ENCODE measurements around the gene DNAH17. TPM values are rescaled to one million over a fixed set of nuclear protein-coding genes. Genes with fewer than 3 reads are reported as not detected.

DNAH17 gene, protein sequence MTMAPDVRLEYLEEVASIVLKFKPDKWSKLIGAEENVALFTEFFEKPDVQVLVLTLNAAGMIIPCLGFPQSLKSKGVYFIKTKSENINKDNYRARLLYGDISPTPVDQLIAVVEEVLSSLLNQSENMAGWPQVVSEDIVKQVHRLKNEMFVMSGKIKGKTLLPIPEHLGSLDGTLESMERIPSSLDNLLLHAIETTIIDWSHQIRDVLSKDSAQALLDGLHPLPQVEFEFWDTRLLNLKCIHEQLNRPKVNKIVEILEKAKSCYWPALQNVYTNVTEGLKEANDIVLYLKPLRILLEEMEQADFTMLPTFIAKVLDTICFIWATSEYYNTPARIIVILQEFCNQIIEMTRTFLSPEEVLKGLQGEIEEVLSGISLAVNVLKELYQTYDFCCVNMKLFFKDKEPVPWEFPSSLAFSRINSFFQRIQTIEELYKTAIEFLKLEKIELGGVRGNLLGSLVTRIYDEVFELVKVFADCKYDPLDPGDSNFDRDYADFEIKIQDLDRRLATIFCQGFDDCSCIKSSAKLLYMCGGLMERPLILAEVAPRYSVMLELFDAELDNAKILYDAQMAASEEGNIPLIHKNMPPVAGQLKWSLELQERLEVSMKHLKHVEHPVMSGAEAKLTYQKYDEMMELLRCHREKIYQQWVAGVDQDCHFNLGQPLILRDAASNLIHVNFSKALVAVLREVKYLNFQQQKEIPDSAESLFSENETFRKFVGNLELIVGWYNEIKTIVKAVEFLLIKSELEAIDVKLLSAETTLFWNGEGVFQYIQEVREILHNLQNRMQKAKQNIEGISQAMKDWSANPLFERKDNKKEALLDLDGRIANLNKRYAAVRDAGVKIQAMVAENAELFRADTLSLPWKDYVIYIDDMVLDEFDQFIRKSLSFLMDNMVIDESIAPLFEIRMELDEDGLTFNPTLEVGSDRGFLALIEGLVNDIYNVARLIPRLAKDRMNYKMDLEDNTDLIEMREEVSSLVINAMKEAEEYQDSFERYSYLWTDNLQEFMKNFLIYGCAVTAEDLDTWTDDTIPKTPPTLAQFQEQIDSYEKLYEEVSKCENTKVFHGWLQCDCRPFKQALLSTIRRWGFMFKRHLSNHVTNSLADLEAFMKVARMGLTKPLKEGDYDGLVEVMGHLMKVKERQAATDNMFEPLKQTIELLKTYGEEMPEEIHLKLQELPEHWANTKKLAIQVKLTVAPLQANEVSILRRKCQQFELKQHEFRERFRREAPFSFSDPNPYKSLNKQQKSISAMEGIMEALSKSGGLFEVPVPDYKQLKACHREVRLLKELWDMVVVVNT (N-terminal part only)
- total RNA-seq: under 1 TPM; 0.03 to 0.44 TPM

DNA sequence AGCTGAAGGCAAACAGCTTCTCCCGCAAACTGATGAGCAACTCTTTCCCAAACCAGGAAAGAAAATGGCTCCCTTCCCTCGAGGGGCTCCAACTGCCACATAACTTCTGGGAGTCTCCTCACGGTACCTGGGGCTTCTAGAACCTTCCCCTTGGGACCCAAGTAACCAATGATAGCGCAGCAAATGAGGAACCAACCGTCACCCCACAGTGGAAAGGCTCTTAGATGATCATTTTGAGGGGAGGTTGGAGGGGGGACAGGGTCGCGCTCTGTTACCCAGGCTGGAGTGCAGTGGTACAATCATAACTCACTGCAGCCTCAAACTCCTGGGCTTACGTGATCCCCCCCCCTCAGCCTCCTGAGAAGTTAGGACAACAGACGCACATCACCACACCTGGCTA is at the start of gene DNAH17:
Gene DNAH17 (minus strand): TSS at position 101 of the 400 bp plus-strand sequence. CDS start 2,339 bp downstream, outside the sequence.
- ATAC-seq (ENCODE audit: low read depth) (no peak), DNase-seq (no peak)
- POLR2A ChIA-PET: no interaction called here
- H3K4me1 Mint-ChIP-seq: peaks cover 1% of the 10 kb centered on the region
- H3K36me3 Mint-ChIP-seq: no peaks in the 10 kb centered on the region
- H3K27me3 Mint-ChIP-seq: peaks cover 2% of the 10 kb centered on the region
- no peak within 1 kb of the TSS for H3K4me3 Mint-ChIP-seq
- H3K27ac Mint-ChIP-seq: no peak within 1 kb of the TSS
- no peaks in the 10 kb centered on the region for H3K9me3 Mint-ChIP-seq

DNA sequence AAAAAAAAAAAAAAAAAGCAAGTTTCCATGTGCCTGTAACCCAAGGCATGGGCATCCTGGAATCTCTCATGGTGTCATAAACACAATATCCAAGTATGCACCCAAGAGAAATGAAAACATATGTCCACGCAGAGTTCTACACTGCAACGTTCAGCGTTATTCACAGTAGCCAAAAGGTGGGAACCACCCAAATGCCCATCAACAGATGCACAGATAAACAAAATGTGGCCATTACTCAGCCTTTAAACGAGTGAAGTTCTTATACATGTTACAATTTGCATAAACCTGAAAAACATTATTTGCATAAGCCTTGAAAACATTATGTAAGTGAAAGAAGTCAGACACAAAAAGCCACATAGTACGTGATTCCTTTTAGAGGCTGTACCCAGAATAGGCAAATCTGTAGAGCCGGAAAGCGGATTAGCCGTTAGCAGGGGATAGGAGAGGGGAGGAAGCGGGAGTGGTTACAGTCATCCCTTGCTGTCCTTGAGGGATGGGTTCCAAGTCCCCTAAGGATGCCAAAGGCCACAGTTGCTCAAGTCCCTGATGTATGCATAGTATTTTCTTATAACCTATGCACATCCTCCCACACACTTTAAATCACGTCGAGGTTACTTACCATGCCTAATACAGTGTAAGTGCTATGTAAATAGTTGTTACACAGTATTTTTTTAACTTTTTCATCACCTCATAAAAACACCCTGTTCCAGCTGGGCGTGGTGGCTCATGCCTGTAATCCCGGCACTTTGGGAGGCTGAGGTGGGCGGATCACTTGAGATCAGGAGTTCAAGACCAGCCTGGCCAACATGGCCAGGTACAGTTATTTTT is 47.3 kb upstream of the DNAH17 start:
- POLR2A ChIA-PET: no interaction called here

DNA sequence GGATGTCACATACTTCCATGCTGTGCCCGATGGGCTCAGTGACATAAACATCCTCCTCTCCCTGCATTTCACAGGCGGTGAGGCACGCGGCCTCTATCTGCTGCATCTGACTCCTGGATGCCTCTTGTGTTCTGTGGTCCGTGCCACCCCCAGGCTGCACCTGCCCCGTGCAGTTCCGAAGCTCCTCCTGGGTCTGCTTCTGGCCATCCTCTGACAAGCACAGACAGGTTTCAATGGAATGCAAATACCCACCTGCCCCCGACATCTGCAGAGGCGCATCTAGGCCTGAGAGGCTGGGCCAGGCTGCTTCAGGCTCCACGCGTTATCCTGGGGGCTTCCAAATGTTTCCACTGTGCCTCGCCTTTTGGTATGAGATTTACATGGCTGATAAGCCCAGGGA is 46.3 kb upstream of the DNAH17 start:
- DNase-seq: no peak
- Mint-ChIP-seq H3K4me1 (no peaks in the 10 kb centered on the region), H3K4me3 (no peak overlapping the region), H3K36me3 (no peaks in the 10 kb centered on the region), H3K9me3 (no peaks in the 10 kb centered on the region), H3K27me3 (no peaks in the 10 kb centered on the region), H3K27ac (no peak overlapping the region)
- POLR2A ChIA-PET: no interaction called here
- no peak for ATAC-seq (ENCODE audit: low read depth)

More for the DNA sequence above, 47.3 kb upstream of the DNAH17 start:
- ATAC-seq (ENCODE audit: low read depth): no peak
- Mint-ChIP-seq H3K9me3 (no peaks in the 10 kb centered on the region), H3K27me3 (no peaks in the 10 kb centered on the region), H3K4me1 (no peaks in the 10 kb centered on the region), H3K4me3 (no peak overlapping the region), H3K36me3 (no peaks in the 10 kb centered on the region), H3K27ac (no peak overlapping the region)
- no peak for DNase-seq

DNA sequence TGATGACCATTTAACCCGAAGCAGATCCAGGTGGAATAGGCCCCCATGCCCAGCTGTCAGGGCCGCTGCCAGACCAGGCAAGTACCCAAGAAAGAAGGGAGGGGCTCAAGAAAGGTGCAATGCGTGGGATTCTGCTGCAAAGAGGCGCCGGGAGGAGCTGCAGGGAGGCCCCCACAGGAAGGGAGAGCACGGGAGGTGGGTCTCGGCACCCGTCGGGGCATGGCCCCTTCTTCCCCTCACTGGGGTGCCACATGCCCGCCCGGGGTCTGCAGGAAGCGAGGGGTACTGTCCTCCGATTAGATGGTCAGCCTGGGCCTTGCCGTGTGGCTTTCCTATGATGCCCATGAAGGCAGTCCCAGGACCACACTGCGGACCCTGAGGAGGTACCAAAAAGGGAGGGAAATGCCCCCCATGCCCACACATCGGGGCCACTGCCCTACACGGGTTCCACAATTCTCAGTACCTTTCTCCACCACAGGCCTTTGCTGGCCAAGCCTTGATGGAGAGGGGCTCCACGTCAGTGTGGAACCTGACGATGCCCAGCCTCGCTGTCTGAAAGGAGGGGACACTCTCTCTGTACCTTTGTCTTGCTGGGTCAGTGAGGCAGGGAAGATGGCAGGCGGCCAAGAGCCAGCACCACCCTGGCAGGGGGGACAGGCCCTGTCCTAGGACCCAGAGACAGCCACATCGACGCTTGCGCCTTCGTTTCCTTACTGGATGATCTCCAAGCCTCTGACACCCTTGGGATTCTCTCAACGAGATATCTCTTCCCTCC is 45.5 kb upstream of the DNAH17 start:
- Mint-ChIP-seq H3K4me1 (no peaks in the 10 kb centered on the region), H3K4me3 (no peak overlapping the region), H3K27ac (no peak overlapping the region), H3K9me3 (no peaks in the 10 kb centered on the region), H3K27me3 (no peaks in the 10 kb centered on the region), H3K36me3 (no peaks in the 10 kb centered on the region)
- DNase-seq (no peak), ATAC-seq (ENCODE audit: low read depth) (no peak)
- POLR2A ChIA-PET: no interaction called here

DNA sequence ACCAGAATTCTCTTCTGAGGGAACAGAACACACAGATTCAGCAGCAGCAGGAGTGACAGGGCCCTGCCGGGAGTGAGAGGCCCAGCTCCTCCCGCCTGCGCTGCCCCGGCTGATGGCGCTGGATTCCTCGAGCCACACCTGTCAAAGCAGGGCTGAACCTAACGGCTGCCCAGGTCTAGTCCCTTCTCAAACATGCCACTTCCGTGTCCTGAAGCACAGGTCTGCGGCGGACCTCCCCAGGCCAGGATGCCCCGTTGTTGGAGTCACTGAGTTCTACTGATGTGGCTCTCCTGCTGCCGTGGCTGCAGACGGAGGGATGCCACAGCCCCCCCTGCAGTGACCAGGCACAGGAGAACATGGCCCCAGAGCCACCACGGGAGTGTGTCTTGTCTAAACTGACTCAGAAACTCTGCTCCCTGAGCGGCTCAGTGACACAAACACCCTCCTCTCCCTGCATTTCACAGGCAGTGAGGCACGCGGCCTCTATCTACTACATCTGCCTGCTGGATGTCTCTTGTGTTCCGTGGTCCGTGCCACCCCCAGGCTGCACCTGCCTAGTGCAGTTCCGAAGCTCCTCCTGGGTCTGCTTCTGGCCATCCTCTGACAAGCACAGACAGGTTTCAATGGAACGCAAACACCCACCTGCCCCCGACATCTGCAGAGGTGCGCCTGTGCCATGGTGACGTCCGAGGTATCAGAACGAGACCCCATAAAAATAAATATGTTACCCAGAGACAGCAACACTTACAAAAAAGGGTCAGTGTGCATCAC is 44.7 kb upstream of the DNAH17 start:
- DNase-seq: no peak
- no peak overlapping the region for H3K4me3 Mint-ChIP-seq
- H3K27ac Mint-ChIP-seq: no peak overlapping the region
- ATAC-seq (ENCODE audit: low read depth): no peak
- POLR2A ChIA-PET: no interaction called here
- no peaks in the 10 kb centered on the region for H3K4me1 Mint-ChIP-seq
- no peaks in the 10 kb centered on the region for H3K36me3 Mint-ChIP-seq
- no peaks in the 10 kb centered on the region for H3K27me3 Mint-ChIP-seq
- no peaks in the 10 kb centered on the region for H3K9me3 Mint-ChIP-seq

DNA sequence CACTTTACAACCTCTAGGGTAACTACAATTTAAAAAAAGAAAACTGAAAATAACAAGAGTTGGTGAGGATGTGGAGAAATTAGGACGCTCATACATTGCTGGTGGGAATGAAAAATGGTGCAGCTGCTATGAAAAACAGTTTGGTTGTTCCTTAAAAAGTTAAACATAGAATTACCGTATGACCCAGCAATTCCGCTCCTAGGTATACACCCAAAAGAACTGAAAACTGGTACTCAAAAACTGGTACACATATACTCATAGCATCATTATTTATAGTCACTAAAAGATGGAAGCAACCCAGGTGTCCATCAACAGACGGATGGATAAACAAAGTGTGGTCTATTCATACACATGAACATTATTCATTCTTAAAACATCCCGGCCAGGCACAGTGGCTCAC is 42.9 kb upstream of the DNAH17 start:
- Mint-ChIP-seq H3K27me3 (no peaks in the 10 kb centered on the region), H3K9me3 (no peaks in the 10 kb centered on the region), H3K27ac (no peak overlapping the region), H3K4me1 (no peaks in the 10 kb centered on the region), H3K36me3 (no peaks in the 10 kb centered on the region), H3K4me3 (no peak overlapping the region)
- DNase-seq: no peak
- no peak for ATAC-seq (ENCODE audit: low read depth)
- POLR2A ChIA-PET: no interaction called here

DNA sequence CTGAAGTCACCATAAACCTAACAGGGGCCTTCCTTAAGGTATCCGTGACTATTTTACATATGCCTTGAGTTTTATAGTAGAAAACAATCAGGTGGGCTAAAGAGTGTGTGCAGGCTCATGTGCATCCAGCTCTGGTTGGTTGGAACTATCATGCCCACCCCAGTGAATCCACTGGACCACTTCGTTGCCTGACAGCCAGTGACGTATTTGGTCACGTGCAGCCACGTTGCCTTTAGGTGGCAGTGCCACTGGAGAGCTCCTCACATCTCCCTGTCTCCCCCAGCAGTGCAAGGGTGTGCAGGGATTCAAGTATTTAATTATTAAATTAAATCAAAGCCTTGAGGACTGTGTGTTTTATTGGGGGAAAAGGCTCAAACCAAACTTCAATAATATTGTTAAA is 42.1 kb upstream of the DNAH17 start:
- no peaks in the 10 kb centered on the region for H3K4me1 Mint-ChIP-seq

DNA sequence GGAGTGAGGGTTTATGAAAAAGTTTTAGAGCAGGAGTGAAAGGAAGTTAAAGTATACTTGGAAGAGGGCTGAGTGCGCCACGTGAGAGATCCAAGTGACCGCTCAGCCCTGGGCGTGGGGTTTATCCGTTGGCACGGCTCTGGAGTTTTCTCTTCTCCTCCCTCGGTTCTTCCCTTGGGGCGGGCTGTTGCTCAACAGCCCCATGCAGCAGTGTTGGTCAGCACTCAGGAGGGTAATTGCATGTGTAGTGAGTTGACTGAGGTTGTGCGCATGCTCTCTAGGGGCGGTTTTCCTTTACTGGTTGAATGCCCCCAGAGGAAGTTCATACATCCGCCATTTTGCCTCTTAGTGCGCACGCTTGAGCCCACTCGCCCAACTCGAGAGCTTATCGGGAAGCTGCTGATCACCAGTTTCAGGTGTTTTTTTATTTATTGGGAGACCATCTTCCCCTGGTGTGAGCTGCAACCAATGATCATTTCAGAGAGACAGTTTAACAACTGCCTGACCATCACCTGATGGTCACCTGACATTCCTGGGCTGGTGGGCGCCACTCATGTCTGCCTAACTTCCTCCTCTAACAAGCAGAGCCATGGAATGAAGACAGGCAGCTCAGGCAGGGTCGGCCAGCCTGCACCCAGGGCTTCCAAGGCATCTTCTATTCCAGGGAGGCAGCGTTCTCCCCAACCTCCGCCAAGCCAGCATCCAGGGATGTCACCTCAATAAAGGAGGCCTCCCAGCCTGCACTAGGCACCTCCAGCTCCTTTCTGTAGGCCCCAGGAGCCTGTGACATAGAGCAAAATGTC is 41.3 kb upstream of the DNAH17 start:
- Mint-ChIP-seq H3K9me3 (no peaks in the 10 kb centered on the region), H3K36me3 (no peaks in the 10 kb centered on the region), H3K4me1 (no peaks in the 10 kb centered on the region), H3K27ac (no peak overlapping the region), H3K4me3 (no peak overlapping the region), H3K27me3 (no peaks in the 10 kb centered on the region)
- DNase-seq (no peak), ATAC-seq (ENCODE audit: low read depth) (no peak)
- POLR2A ChIA-PET: no interaction called here

More for the DNA sequence above, 42.1 kb upstream of the DNAH17 start:
- POLR2A ChIA-PET: no interaction called here
- no peaks in the 10 kb centered on the region for H3K9me3 Mint-ChIP-seq
- H3K27ac Mint-ChIP-seq: no peak overlapping the region
- ATAC-seq (ENCODE audit: low read depth) (no peak), DNase-seq (no peak)
- no peak overlapping the region for H3K4me3 Mint-ChIP-seq
- no peaks in the 10 kb centered on the region for H3K36me3 Mint-ChIP-seq
- H3K27me3 Mint-ChIP-seq: no peaks in the 10 kb centered on the region

DNA sequence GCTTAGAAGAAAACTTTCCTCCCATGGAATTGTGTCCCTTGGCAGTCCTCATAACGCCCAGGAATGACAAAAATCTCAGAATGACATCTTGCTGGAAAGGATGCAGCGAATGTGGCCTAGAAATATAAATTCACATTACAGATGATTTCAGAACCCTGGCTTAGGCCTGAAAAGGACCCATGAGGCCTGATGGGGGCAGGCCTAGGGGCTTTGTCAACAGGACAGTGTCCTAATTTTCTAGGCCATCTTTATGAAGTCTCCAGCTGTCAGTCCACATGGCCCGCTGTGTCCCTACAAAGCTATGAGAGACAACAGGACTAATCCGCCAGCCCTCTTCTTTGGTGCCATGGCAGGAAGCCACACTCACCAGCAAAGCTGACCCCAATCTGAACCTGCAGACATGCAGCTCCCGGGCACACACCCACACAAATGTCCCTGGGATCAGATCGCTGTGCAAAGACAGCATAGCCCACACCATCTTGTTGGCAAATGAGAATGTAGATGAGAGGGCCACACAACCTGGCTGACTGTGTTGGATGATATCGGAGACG is 40.4 kb upstream of the DNAH17 start:
- Mint-ChIP-seq H3K9me3 (no peaks in the 10 kb centered on the region), H3K36me3 (no peaks in the 10 kb centered on the region), H3K4me1 (no peaks in the 10 kb centered on the region), H3K4me3 (no peak overlapping the region), H3K27ac (no peak overlapping the region), H3K27me3 (no peaks in the 10 kb centered on the region)
- DNase-seq: no peak
- POLR2A ChIA-PET: no interaction called here
- ATAC-seq (ENCODE audit: low read depth): no peak

DNA sequence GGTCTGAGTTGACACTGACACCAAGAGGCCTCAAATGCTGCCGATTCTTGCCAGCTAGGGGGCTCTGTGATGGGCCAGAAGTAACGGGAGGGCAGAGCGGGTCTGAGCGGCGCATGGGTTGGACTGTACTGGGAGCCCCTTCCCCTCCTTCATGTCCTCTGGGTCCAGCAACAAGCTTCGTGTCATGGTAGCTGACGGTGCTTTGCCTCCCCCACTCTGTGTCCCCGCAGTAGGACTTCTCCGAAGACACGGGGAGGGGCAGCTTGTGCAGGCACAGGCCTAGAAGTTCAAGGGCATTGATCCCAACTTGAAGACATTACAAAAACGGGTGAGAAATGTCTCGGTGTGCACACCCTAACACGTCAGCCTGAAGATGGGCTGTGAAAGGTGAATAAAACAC is 39.8 kb upstream of the DNAH17 start:
- no peaks in the 10 kb centered on the region for H3K4me1 Mint-ChIP-seq
- POLR2A ChIA-PET: no interaction called here
- no peaks in the 10 kb centered on the region for H3K36me3 Mint-ChIP-seq
- no peak overlapping the region for H3K4me3 Mint-ChIP-seq
- no peak for DNase-seq
- ATAC-seq (ENCODE audit: low read depth): no peak
- H3K9me3 Mint-ChIP-seq: no peaks in the 10 kb centered on the region
- no peaks in the 10 kb centered on the region for H3K27me3 Mint-ChIP-seq
- H3K27ac Mint-ChIP-seq: no peak overlapping the region

DNA sequence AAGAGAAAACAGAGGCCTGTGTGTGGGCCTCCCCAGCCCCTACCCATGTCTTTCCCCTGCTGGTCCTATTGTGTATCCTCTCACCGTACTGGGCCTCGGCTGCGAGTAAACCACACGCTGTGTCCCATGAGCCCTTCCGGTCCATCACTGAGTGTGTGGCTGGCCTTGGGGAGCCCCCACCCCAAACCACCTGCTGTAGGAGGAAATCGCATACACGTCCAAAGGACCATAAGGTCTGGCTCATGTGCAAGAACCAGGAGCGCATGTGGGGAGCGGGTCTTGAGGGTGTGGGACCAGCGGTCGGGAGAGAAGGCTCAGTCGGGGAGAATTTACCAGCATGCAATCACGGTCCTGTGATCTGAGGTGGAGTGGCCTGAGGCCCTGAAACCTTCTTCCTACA is 38.4 kb upstream of the DNAH17 start:
- DNase-seq (no peak), ATAC-seq (ENCODE audit: low read depth) (no peak)
- Mint-ChIP-seq H3K4me1 (no peaks in the 10 kb centered on the region), H3K9me3 (no peaks in the 10 kb centered on the region), H3K27ac (no peak overlapping the region), H3K36me3 (no peaks in the 10 kb centered on the region), H3K4me3 (no peak overlapping the region), H3K27me3 (peaks cover 3% of the 10 kb centered on the region)
- POLR2A ChIA-PET: no interaction called here
